Activated T-helper 17 cell treated with anti-CD3 and anti-CD28 coated beads, Interleukin-2, amount 50 U/mL, for 72 hours (primary cell): ENCODE measurements around the gene NPHS1. TPM values are rescaled to one million over a fixed set of nuclear protein-coding genes. Genes with fewer than 3 reads are reported as not detected.

ENCODE experiments used
- ATAC-seq: fragments of 150-1000 bp; cut with Tn5 transposase; replicated peaks from 2 replicates; pipeline ENCODE4 v1.10.0; 2021; ENCODE audit warnings: mild to moderate bottlenecking, moderate library complexity
- H3K27ac Mint-ChIP-seq: one replicate; pipeline ENCODE4 v1.8.0; 2022; ENCODE audit warnings: mixed read lengths
- H3K27me3 Mint-ChIP-seq: one replicate; pipeline ENCODE4 v1.8.0; 2022; ENCODE audit warnings: mixed read lengths
- H3K36me3 Mint-ChIP-seq: one replicate; pipeline ENCODE4 v1.8.0; 2022; ENCODE audit warnings: low read depth, mild to moderate bottlenecking, mixed read lengths
- H3K4me1 Mint-ChIP-seq: one replicate; pipeline ENCODE4 v1.8.0; 2022; ENCODE audit warnings: mixed read lengths
- H3K4me3 Mint-ChIP-seq: one replicate; pipeline ENCODE4 v1.8.0; 2022; ENCODE audit warnings: mild to moderate bottlenecking, mixed read lengths
- H3K9me3 Mint-ChIP-seq: one replicate; pipeline ENCODE4 v1.8.0; 2022; ENCODE audit warnings: mixed read lengths
- total RNA-seq, 2 donors: library from RNA; stranded (reverse); gene quantifications; one replicate each; pipeline ENCODE4 v1.2.3, GENCODE V29; 2022

NPHS1 gene
- total RNA-seq, 2 donors from 2014 or later: 0.05 TPM; not detected in 1

DNA sequence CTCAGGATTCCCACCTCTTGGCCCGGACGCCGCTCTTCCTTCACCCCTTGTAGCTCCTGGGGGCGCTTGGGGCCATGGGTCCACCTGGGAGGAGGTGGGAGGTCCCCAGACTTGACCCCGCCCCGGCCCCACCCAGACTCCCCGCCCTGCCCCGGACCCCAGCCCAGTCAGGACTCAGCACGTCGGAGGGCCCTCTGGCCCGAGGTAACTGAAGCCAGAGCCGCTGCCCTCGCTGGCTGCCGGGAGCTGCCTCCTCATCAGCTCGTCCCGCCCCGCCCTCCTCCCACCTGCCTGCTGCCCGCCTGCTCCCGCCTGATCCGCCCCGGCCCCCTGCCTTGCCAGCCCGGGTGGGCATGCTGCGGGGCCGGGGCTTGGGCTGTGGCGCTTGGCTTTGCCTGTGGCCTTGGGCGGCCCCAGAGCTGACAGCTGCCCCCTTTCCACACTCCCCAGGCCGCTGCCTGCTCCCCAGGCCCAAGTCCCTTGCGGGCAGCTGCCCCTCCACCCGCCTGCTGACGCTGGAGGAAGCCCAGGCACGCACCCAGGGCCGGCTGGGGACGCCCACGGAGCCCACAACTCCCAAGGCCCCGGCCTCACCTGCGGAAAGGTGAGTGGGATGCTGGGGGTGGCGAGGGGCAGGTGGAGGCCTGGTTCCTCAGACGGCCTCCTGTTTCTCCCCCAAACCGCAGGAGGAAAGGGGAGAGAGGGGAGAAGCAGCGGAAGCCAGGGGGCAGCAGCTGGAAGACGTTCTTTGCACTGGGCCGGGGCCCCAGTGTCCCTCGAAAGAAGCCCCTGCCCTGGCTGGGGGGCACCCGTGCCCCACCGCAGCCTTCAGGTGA lies 67.6 kb downstream of the NPHS1 start:
- no peaks in the 10 kb centered on the region for H3K36me3 Mint-ChIP-seq
- no peak overlapping the region for H3K4me3 Mint-ChIP-seq
- no peak overlapping the region for H3K27ac Mint-ChIP-seq
- H3K9me3 Mint-ChIP-seq: no peaks in the 10 kb centered on the region
- ATAC-seq: no peak
- H3K4me1 Mint-ChIP-seq: no peaks in the 10 kb centered on the region
- no peaks in the 10 kb centered on the region for H3K27me3 Mint-ChIP-seq

DNA sequence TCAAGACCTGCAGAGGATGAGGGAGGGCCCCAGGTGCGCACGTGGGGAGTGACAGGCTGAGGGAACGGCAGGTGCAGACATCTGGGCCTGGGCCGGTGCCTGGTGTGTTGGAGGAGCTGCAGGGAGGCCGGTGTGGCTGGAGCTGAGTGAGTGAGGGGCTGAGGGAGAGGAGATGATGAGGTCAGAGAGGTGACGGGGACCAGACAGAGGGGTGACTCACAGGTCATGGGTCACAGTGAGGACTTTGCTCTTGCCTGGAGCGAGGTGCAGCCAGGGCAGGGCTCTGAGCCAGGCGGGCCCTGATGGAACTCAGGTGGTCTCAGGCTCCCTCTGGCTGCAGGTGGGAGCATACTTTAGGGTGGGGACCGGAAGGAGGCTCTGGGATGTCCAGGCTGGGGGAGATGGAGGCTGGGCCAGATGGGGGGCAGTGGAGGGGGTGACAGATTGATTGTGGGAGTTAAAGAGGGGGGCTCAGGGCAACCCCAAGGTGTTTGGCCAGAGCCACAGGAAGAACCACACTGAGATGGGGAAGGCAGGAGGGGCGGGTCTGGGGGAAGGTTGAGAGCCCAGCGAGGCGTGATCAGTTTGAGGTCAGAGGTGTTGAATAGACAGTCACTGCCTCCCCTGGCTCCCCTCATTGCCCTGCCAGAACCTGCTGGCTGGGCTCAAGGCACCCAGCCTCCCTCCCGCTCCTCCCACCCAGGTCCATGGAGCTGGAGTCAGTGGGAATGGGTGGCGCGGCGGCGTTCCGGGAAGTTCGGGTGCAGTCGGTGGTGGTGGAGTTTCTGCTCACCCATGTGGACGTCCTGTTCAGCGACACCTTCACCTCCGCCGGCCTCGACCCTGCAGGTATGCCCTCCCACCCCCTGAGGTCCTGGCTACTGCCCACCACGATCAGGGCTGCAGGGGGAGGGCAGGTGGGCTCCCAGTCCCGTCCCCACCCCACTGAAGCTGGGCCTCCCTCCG lies 68.6 kb downstream of the NPHS1 start:
- Mint-ChIP-seq H3K4me1 (no peaks in the 10 kb centered on the region), H3K27ac (no peak overlapping the region), H3K4me3 (no peak overlapping the region), H3K36me3 (no peaks in the 10 kb centered on the region), H3K27me3 (no peaks in the 10 kb centered on the region), H3K9me3 (no peaks in the 10 kb centered on the region)
- ATAC-seq: no peak

DNA sequence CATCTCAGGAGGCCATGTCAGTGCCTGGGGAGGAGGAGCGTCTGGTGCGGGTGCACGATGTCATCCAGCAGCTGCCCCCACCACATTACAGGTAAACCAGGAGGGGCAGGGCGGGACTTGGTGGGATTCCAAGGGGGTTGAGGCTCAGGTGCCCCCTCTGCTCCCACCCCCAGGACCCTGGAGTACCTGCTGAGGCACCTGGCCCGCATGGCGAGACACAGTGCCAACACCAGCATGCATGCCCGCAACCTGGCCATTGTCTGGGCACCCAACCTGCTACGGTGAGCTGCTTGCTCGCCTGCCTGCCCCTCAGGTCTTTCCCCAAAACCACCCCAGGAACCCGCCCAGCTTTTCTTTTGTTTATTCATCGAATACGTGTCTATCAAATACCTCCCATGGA lies 69.7 kb downstream of the NPHS1 start:
- H3K36me3 Mint-ChIP-seq: no peaks in the 10 kb centered on the region

DNA sequence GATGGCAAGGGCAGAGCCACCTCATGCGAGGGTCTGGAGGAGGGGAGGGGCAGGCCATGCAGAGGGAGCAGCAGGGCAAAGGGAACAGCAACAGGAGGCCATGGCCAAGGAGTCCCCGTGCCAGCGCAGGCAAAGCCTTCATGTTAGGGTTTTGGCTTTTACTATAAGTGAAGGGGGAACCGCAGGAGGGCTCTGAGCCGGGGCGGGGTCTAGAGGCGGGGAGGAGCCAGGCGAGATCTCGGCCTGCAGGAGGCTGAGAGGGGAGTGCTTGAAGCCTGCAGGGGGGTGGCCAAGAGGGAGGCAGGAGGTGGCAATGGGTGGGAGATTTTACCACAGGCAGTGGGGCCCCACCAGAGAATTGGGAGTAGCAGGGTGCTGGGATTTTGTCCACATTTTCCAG lies 70.7 kb downstream of the NPHS1 start:
- no peak for ATAC-seq
- Mint-ChIP-seq H3K36me3 (no peaks in the 10 kb centered on the region), H3K4me1 (peaks cover 2% of the 10 kb centered on the region), H3K27ac (no peak overlapping the region), H3K27me3 (no peaks in the 10 kb centered on the region), H3K9me3 (no peaks in the 10 kb centered on the region), H3K4me3 (no peak overlapping the region)

More for the DNA sequence above, 69.7 kb downstream of the NPHS1 start:
- no peaks in the 10 kb centered on the region for H3K9me3 Mint-ChIP-seq
- H3K4me1 Mint-ChIP-seq: no peaks in the 10 kb centered on the region
- ATAC-seq: no peak
- no peak overlapping the region for H3K27ac Mint-ChIP-seq
- no peaks in the 10 kb centered on the region for H3K27me3 Mint-ChIP-seq
- H3K4me3 Mint-ChIP-seq: no peak overlapping the region

DNA sequence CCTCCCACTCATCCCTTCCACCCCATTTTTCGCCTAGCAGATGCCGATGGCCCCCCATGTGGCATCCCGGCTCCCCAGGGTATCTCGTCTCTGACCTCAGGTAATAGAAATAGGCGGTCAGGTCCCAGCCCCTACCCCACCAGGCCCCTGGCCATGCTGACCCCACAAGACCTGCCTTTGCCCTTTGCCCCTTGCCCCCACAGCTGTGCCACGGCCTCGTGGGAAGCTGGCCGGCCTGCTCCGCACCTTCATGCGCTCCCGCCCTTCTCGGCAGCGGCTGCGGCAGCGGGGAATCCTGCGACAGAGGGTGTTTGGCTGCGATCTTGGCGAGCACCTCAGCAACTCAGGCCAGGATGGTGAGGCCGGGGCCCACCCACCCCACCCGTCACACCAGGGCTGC lies 71.6 kb downstream of the NPHS1 start:
- H3K4me1 Mint-ChIP-seq: peaks cover 4% of the 10 kb centered on the region
- no peak overlapping the region for H3K4me3 Mint-ChIP-seq
- no peak overlapping the region for H3K27ac Mint-ChIP-seq
- no peaks in the 10 kb centered on the region for H3K36me3 Mint-ChIP-seq
- H3K9me3 Mint-ChIP-seq: no peaks in the 10 kb centered on the region
- H3K27me3 Mint-ChIP-seq: no peaks in the 10 kb centered on the region
- ATAC-seq: no peak

DNA sequence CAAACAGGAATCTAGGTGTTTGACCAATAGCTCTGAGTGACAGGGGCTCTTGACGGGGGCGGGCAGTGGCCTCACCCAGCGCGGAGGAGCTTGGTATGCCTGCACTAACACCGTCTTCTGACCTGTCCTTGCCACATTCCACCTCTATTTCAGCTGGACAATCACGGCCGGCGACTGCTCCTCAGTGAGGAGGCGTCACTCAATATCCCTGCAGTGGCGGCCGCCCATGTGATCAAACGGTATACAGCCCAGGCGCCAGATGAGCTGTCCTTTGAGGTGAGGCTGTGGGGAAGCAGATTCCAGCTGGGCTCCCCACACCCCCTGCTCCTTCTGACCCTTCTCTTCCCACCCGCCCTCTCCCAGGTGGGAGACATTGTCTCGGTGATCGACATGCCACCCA lies 72.2 kb downstream of the NPHS1 start:
- ATAC-seq: no peak
- Mint-ChIP-seq H3K4me3 (no peak overlapping the region), H3K36me3 (no peaks in the 10 kb centered on the region), H3K4me1 (peaks cover 4% of the 10 kb centered on the region), H3K27ac (no peak overlapping the region), H3K9me3 (no peaks in the 10 kb centered on the region), H3K27me3 (no peaks in the 10 kb centered on the region)

DNA sequence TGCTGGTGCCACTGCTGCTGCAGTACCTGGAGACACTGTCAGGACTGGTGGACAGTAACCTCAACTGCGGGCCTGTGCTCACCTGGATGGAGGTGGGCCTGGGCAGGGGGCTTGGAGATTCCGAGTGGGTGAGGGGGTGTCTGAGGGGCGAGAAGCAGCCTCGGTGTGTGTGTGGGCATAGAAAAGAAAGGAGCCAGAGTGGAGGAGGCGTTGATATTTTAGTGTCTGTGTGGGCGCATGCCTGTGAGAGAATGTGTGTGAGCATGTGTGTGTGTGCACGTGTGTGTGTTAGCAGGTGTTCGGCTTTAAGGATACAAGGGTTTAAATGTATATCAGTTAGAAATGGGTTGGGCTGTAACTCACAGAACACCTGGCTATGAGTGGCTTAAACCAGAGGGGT lies 73.3 kb downstream of the NPHS1 start:
- peaks cover 9% of the 10 kb centered on the region for H3K4me1 Mint-ChIP-seq
- no peaks in the 10 kb centered on the region for H3K9me3 Mint-ChIP-seq
- H3K36me3 Mint-ChIP-seq: no peaks in the 10 kb centered on the region
- ATAC-seq: no peak
- no peaks in the 10 kb centered on the region for H3K27me3 Mint-ChIP-seq
- peak overlapping the region; percentile 25 for H3K27ac Mint-ChIP-seq
- no peak overlapping the region for H3K4me3 Mint-ChIP-seq

DNA sequence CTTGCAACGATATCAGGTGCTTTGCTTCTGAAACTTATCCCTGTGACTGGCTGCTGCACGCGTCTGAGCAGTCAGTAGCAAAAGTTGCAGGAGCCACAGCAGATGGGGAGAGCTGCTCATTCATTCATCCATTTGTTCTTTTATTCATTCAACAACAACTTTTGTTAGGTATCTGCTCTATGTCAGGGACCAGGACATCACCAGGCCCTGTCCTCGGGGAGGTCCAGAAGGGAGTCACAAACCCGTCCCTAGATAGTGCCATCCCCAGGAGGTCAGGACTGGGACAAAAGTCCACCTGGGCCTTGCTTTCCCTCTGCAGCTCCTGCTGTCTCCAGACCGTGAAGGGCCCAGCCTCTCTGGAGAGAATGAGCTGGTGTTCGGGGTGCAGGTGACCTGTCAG lies 74.3 kb downstream of the NPHS1 start:
- Mint-ChIP-seq H3K4me3 (no peak overlapping the region), H3K9me3 (no peaks in the 10 kb centered on the region), H3K27me3 (no peaks in the 10 kb centered on the region), H3K4me1 (peaks cover 9% of the 10 kb centered on the region), H3K27ac (no peak overlapping the region), H3K36me3 (no peaks in the 10 kb centered on the region)
- ATAC-seq: no peak

DNA sequence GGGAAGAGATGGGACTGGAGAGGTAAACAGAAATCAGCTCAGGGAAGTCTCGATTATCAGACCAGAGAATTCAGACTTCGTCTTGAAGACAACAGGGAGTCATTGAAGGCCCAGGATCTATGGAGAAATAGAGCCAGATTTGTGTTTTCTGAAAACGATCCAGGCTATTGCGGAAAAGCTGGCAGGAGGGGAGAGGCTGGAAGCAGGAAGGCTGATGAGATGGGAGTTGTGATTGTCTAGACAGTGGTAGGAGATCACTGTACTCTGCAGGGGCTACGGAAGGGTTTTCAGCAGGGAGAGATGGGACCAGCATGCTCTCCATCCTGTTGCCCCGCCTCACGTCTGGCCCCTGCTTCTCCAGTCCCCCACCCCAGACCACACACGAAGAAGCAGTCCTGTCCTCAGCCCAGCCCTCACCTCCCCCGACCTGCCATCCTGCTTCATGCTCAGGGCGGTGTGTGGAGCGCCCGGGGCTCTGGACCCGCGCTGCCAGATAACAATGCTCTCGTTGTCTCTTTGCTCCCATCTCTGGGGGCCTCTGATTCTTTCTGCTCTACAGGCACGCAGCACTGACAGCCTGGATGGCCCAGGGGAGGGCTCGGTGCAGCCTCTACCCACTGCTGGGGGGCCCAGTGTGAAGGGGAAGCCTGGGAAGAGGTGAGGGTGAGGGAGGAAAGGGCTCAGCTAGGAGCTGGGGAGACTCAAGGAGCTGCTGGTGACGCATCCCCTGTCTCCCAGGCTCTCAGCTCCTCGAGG lies 75.0 kb downstream of the NPHS1 start:
- Mint-ChIP-seq H3K27me3 (no peaks in the 10 kb centered on the region), H3K4me3 (peak overlapping the region; percentile 81), H3K4me1 (peaks cover 9% of the 10 kb centered on the region), H3K9me3 (no peaks in the 10 kb centered on the region), H3K27ac (no peak overlapping the region), H3K36me3 (no peaks in the 10 kb centered on the region)
- ATAC-seq: no peak

DNA sequence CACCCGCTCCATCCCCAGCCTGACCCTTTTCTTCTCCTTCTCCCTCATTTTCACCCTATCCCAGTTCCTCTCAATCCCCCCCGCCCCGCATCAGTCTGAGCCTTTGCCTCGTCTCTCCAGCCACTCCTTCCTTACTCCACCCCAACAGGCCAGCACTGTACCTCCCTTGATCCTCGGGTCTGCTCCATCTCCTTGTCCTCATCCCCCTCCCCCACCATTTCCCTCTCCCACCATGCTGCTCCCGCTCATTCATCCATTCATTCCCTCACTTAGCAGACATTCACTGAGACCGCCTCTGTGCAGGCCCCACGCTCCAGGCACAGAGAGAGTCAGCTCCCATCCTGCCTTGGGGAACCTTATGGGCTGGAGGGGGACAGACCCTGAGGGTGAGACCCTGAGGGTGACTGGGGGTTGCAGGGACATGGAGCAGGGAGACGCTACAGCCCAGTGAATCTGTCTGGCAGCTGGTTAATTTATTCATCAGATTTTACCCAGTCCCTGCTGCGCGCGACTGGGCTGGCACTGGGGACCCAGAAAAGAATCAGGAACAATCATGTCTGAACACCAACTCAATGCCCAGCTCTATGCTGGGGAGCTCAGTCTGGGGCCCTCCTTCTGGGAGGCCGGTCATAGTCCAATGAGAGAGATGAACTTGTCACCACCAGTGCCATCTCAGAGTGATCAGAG lies 76.1 kb downstream of the NPHS1 start:
- no peaks in the 10 kb centered on the region for H3K36me3 Mint-ChIP-seq
- no peaks in the 10 kb centered on the region for H3K27me3 Mint-ChIP-seq
- peaks cover 9% of the 10 kb centered on the region for H3K4me1 Mint-ChIP-seq
- peak overlapping the region; percentile 41 for H3K27ac Mint-ChIP-seq
- H3K4me3 Mint-ChIP-seq: peak overlapping the region; percentile 81
- no peaks in the 10 kb centered on the region for H3K9me3 Mint-ChIP-seq
- no peak for ATAC-seq

Other genes starting within 250 kb of the NPHS1 start
- 10 to 100 TPM; 32.0 to 37.2 TPM for gene HAUS5, start 239.8 kb downstream of the NPHS1 start, total RNA-seq
- 10 to 100 TPM; 54.7 to 95.6 TPM for gene RBM42, start 223.5 kb downstream of the NPHS1 start, total RNA-seq
- under 1 TPM; 0.61 to 0.99 TPM for gene ETV2, start 210.8 kb downstream of the NPHS1 start, total RNA-seq
- 100 to 1,000 TPM; 331 to 427 TPM for gene COX6B1, start 204.2 kb downstream of the NPHS1 start, total RNA-seq
- gene UPK1A, start 186.0 kb downstream of the NPHS1 start, total RNA-seq: 1 to 10 TPM in 1 of 2 donors, under 1 TPM in 1; 0.73 to 8.0 TPM
- gene ZBTB32, start 147.9 kb downstream of the NPHS1 start, total RNA-seq: 100 to 1,000 TPM; 138 to 217 TPM
- gene KMT2B, start 134.5 kb downstream of the NPHS1 start, total RNA-seq: 100 to 1,000 TPM in 1 of 2 donors, 10 to 100 TPM in 1; 67.4 to 117 TPM
- 100 to 1,000 TPM in 1 of 2 donors, 10 to 100 TPM in 1; 42.3 to 153 TPM for gene IGFLR1, start 110.1 kb downstream of the NPHS1 start, total RNA-seq
- 10 to 100 TPM; 17.8 to 21.6 TPM for gene U2AF1L4, start 107.1 kb downstream of the NPHS1 start, total RNA-seq
- 10 to 100 TPM; 34.0 to 51.2 TPM for gene PSENEN, start 106.9 kb downstream of the NPHS1 start, total RNA-seq
- gene LIN37, start 103.9 kb downstream of the NPHS1 start, total RNA-seq: 10 to 100 TPM; 11.0 to 20.1 TPM
- not detected for gene HSPB6, start 95.5 kb downstream of the NPHS1 start, total RNA-seq
- 10 to 100 TPM; 28.4 to 31.2 TPM for gene PROSER3, start 94.3 kb downstream of the NPHS1 start, total RNA-seq
- gene ARHGAP33, start 76.9 kb downstream of the NPHS1 start, total RNA-seq: 10 to 100 TPM; 40.3 to 71.7 TPM
- under 1 TPM in 1 of 2 donors, not detected in 1; 0.13 TPM for gene PRODH2, start 39.7 kb downstream of the NPHS1 start, total RNA-seq
- 1 to 10 TPM; 1.0 to 1.4 TPM for gene KIRREL2, start 4.4 kb upstream of the NPHS1 start, total RNA-seq
- gene APLP1, start 16.1 kb upstream of the NPHS1 start, total RNA-seq: 1 to 10 TPM; 2.3 to 2.6 TPM
- 100 to 1,000 TPM in 1 of 2 donors, 10 to 100 TPM in 1; 35.8 to 113 TPM for gene NFKBID, start 48.0 kb upstream of the NPHS1 start, total RNA-seq
- 10 to 100 TPM; 45.5 to 47.6 TPM for gene HCST, start 50.0 kb upstream of the NPHS1 start, total RNA-seq
- gene TYROBP, start 55.8 kb upstream of the NPHS1 start, total RNA-seq: not detected
- gene LRFN3, start 83.9 kb upstream of the NPHS1 start, total RNA-seq: 10 to 100 TPM in 1 of 2 donors, 1 to 10 TPM in 1; 9.8 to 15.1 TPM
- 10 to 100 TPM; 17.5 to 26.0 TPM for gene SDHAF1, start 142.7 kb upstream of the NPHS1 start, total RNA-seq
- 1 to 10 TPM; 1.5 to 3.9 TPM for gene SYNE4, start 156.3 kb upstream of the NPHS1 start, total RNA-seq
- 10 to 100 TPM; 39.1 to 69.6 TPM for gene ALKBH6, start 161.7 kb upstream of the NPHS1 start, total RNA-seq
- gene CLIP3, start 180.4 kb upstream of the NPHS1 start, total RNA-seq: 1 to 10 TPM in 1 of 2 donors, under 1 TPM in 1; 0.89 to 7.1 TPM
- 1 to 10 TPM; 2.3 to 7.9 TPM for gene THAP8, start 201.8 kb upstream of the NPHS1 start, total RNA-seq
- 10 to 100 TPM; 19.3 to 33.2 TPM for gene WDR62, start 202.4 kb upstream of the NPHS1 start, total RNA-seq